Smooth muscle cell of the brain vasculature (primary cell): ENCODE results near the gene TRIM71.
"Not testable (repeated sequence)": the region's sequence is repeated elsewhere in the genome, so short reads cannot be mapped to it uniquely, and the experiment has no call there.

Experiments used
- DNase-seq: peaks from one replicate; pipeline ENCODE4 v3.0.0-alpha.2; 2012; ENCODE audit warnings: low read depth, low spot score

Gene TRIM71

GRCh38 chr3:32934150-32934742 is 116.4 kb downstream of the TRIM71 start:
- no peak for DNase-seq

- no peak for DNase-seq
Observed at GRCh38 chr3:32937331-32937730, 119.5 kb downstream of the TRIM71 start.

- DNase-seq = not testable (repeated sequence)
Observed at GRCh38 chr3:32939531-32940284, 121.9 kb downstream of the TRIM71 start.

GRCh38 chr3:32940726-32941125 is 122.9 kb downstream of the TRIM71 start:
- no peak for DNase-seq

- DNase-seq = no peak
Observed at GRCh38 chr3:32945136-32945535, 127.3 kb downstream of the TRIM71 start.

GRCh38 chr3:32945598-32945997 is 127.8 kb downstream of the TRIM71 start:
- DNase-seq = not testable (repeated sequence)

- no peak for DNase-seq
Observed at GRCh38 chr3:32946973-32947788, 129.4 kb downstream of the TRIM71 start.
